SK-N-SH treated with all-trans-retinoic acid at 6 μM for 48 hours (cell line): Measurements from ENCODE around the gene LYL1.

Source experiments
- ARNTL ChIP-seq: fragments of 450-650 bp; formaldehyde crosslinking; IDR thresholded peaks from 2 replicates; pipeline ENCODE4 v1.5.0; 2020; ENCODE audit warnings: low read depth, mild to moderate bottlenecking, moderate library complexity, borderline replicate concordance
- GLIS3 ChIP-seq: fragments of 250-450 bp; sonication (Bioruptor Pico); IDR thresholded peaks from 2 replicates; pipeline ENCODE4 v1.5.0; 2020; ENCODE audit warnings: mild to moderate bottlenecking, moderate library complexity
- TF ChIP-seq, protein P1 (sequence below): fragments of 250-450 bp; sonication (Bioruptor Pico); IDR thresholded peaks from 2 replicates; pipeline ENCODE4 v1.5.1; 2020; ENCODE audit warnings: low read depth, mild to moderate bottlenecking, moderate library complexity

DNA sequence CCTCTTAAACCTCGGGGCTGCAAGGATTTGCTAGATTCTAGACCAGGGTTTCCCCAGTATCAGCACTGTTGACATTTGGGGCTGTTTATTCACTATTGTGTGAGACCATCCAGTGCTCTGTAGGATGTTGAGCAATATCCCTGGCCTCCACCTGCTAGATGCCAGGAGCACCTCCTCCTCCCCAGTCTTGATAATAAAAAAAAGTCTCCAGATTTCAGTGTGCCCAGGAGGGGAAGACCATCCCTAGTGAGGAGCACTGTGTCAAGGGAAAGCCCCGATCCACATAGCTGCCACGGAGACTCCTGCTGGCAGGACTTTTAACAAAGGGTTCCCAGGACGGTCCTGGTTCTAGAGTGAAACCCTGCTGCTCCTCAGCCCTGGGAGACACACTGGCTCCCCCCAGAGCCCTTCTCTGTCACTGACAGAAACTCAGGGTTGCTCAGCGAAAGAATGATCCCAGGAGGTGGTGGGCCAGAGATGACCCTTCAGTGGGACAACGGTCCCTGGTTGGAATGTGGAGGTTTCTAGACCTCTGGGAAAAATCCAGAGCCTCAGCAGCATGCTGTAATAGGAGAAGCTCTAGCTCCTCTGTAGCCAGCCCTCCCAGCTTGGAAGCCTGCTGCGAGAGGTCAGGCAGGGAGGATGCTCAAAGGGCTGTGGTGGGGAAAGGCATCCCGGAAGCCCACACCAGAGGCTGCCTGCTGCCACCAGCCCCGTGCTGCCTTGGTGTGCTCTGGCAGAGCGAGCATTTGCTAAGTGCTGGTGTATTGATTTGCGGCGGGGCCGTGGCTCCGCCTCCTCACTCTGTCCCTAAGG lies 20.3 kb downstream of the LYL1 start:
- TF ChIP-seq GLIS3 (no peak), ARNTL (CRISPR knock-in tag) (no peak)
- TF ChIP-seq, protein P1, sequence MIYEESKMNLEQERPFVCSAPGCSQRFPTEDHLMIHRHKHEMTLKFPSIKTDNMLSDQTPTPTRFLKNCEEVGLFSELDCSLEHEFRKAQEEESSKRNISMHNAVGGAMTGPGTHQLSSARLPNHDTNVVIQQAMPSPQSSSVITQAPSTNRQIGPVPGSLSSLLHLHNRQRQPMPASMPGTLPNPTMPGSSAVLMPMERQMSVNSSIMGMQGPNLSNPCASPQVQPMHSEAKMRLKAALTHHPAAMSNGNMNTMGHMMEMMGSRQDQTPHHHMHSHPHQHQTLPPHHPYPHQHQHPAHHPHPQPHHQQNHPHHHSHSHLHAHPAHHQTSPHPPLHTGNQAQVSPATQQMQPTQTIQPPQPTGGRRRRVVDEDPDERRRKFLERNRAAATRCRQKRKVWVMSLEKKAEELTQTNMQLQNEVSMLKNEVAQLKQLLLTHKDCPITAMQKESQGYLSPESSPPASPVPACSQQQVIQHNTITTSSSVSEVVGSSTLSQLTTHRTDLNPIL (CRISPR knock-in tag) = no peak
